Adrenal gland (tissue), 12 donors: ENCODE results near the gene KTN1. TPM values are rescaled to one million over a fixed set of nuclear protein-coding genes. Genes with fewer than 3 reads are reported as not detected.

Experiments
- DNase-seq, 7 donors: peaks; one replicate each; pipeline ENCODE4 v3.0.0-alpha.2; 2019 to 2020
- H3K27ac ChIP-seq, 5 donors: fragments of 200-600 bp; sonication (generic) in 4 of 5; 1 replicate in 3 of 5; 2 replicates in 2 of 5; pipeline versions ENCODE4 v1.5.1 to v1.8.0; 2016 to 2020; ENCODE audit warnings: mild to moderate bottlenecking in 1 of 5
- H3K27me3 ChIP-seq: fragments of 200-600 bp; 2 replicates; pipeline ENCODE4 v1.8.0; 2021
- H3K36me3 ChIP-seq, 2 donors: fragments of 200-600 bp; replicated peaks in 1 of 2; 1 replicate in 1 of 2; 2 replicates in 1 of 2; pipeline versions ENCODE4 v1.5.1 to v1.8.0; 2018 to 2022
- H3K4me1 ChIP-seq, 2 donors: fragments of 200-600 bp; replicated peaks in 1 of 2; 1 replicate in 1 of 2; 2 replicates in 1 of 2; pipeline versions ENCODE4 v1.5.1 to v1.8.0; 2018 to 2021
- H3K4me3 ChIP-seq, 4 donors: fragments of 200-600 bp; sonication (generic) in 3 of 4; one replicate each; pipeline ENCODE4 v1.5.1; 2016 to 2018
- H3K9me3 ChIP-seq, 3 donors: fragments of 200-600 bp; sonication (generic) in 1 of 3; replicated peaks in 1 of 3; 1 replicate in 2 of 3; 2 replicates in 1 of 3; pipeline versions ENCODE4 v1.5.1 to v1.8.0; 2016 to 2021
- CTCF ChIP-seq, 6 experiments: fragments of 450-650 bp in 4 of 6; fragments of 200-600 bp in 2 of 6; sonication (generic) in 1 of 6; IDR thresholded peaks; 1 replicate in 5 of 6; 2 replicates in 1 of 6; pipeline versions ENCODE4 v1.5.1 to v1.8.0; 2016 to 2021; ENCODE audit warnings: antibody characterized with exemption in 6 of 6, mild to moderate bottlenecking in 2 of 6, moderate library complexity in 1 of 6
- POLR2A ChIP-seq, 2 donors: fragments of 450-650 bp; IDR thresholded peaks; one replicate each; pipeline ENCODE4 v1.6.1; 2017; ENCODE audit warnings: antibody characterized with exemption in 2 of 2, mild to moderate bottlenecking in 2 of 2, moderate library complexity in 1 of 2
- WGBS, 4 donors: extraction: QIAGEN DNeasy Blood & Tissue Kit in 2 of 4; methylation state at CpG; one replicate each; pipeline versions ENCODE4 v1.1.5 to v1.1.7; 2013 to 2017; 5-methylcytosine and 5-hydroxymethylcytosine counted together
- intact Hi-C, 2 donors: fragments of 100-400 bp; cut with DNase I; formaldehyde crosslinking; loops; one replicate each; pipeline versions ENCODE4 v1.14.1 to v1.15.0; 2022 to 2023
- polyA plus RNA-seq, 3 donors: library from polyadenylated mRNA; stranded (reverse); fragments of 200-250 nt in 2 of 3; fragments of 350-450 nt in 1 of 3; fragmentation: Illumina TruSeq in 1 of 3; extraction: RNeasy Lipid Tissue Mini Kit (QIAGEN cat#74804) in 1 of 3; gene quantifications; one replicate each; pipeline ENCODE4 v1.2.3, GENCODE V29; 2013 to 2014
- total RNA-seq, 9 donors: library from RNA; depleted of rRNA in 4 of 9; stranded (reverse); fragments of >200 nt in 4 of 9; fragments of 120-200 nt in 1 of 9; fragmentation: NEBNext Ultra II Directional in 1 of 9; extraction: Animal tissue kit (Norgen Biotek cat#: 25700) in 1 of 9; gene quantifications; one replicate each; pipeline versions ENCODE4 v1.1.0 to v1.2.4, GENCODE V29; 2013 to 2023
- donor health status: healthy with polysubstance abuse.
- donor health status: Bipolar disorder and iron deficiency.
- donor health status: DM: yes; HTN: yes; CAD: no.
- donor health status: DM: no; HTN: no; CAD: no.
- donor health status: DM: no; HTN: no; CAD: no.
- donor health status: DM: yes; HTN: yes; CAD: no.

The KTN1 gene
- total and polyA plus RNA-seq, 12 donors = 60.4 to 283 (median 154) TPM

- Histone ChIP-seq H3K4me3 (peak overlapping the region in 1 of 4 donors; percentile 95), H3K36me3 (no peaks in the 10 kb centered on the region), H3K27me3 (no peaks in the 10 kb centered on the region), H3K27ac (no peak overlapping the region), H3K9me3 (no peaks in the 10 kb centered on the region), H3K4me1 (peaks cover 9 to 22% of the 10 kb centered on the region in 2 donors)
- TF ChIP-seq CTCF (IDR thresholded peaks at IDR 0.05) (no peak), POLR2A (IDR thresholded peaks at IDR 0.05) (no peak)
- no peak for DNase-seq
- 75 to 87% (median 81%) methylated on average over 8 of the region's 8 CpGs for WGBS, 4 donors
- intact Hi-C loops = no loop called here
Observed at GRCh38 chr14:55578511-55578910, 1.5 kb upstream of the KTN1 start.

DNA sequence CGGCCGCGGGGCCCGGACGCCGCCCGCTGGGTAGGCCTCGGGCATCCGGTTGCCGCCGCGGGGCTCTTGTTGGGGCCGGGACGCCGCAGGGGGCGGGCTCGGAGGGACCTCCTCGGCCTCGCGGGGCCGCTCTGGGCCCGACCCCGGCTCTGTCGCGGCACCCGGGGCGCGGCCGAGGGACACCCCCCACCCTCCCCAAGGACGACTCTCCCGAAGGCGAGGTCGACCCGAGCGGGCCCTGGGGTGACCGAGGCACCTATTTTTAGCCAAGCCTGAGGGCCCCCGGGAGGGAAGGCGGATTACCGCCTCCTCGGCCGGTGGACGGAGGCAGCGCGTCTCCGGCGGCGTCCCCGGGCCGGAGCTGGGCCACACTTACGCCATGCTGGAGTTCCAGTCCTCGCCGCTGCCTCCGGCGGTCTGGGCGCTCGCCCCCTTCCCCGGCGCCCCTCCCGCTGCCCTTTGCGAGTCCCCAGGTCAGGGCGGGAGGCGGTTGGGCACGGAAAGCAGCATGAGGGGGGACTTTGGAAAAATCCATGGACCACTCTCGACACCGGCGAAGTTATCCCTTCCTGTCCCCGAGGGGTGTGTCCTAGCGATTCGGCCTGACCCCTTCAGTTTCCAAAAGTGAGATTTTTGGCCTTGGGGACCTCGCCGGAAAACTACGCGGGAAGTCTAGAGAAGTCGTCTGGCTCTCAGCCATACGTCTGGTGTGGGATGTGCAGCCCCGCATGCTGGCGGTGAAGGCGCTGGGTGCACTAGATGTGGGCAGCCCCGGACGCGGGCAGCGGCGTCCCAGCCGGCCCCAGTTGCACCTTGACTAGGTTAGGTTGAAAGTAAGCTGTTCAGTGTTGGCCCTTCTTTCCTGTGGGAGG lies 699 bp downstream of the KTN1 start:
- 0 to 1% (median 0%) methylated on average over 3 to 84 of the region's 84 CpGs for WGBS, 4 donors
- Histone ChIP-seq H3K9me3 (no peaks in the 10 kb centered on the region), H3K4me1 (peaks cover 21 to 43% of the 10 kb centered on the region in 2 donors)

GRCh38 chr14:55581342-55581771 lies 1.4 kb downstream of the KTN1 start:
- Histone ChIP-seq H3K9me3 (no peaks in the 10 kb centered on the region), H3K4me3 (peak overlapping the region in 3 of 4 donors; percentile 20 to 95 (median 74)), H3K27me3 (no peaks in the 10 kb centered on the region), H3K27ac (peak overlapping the region in 3 of 5 donors; percentile 93 to 98 (median 97)), H3K36me3 (no peaks in the 10 kb centered on the region), H3K4me1 (peaks cover 27 to 49% of the 10 kb centered on the region in 2 donors)
- intact Hi-C loops = loop anchor here in 1 of 2 donors (10.0 kb wide), 1 partner anchor 137 kb away; the partner anchor contains the start of gene TBPL2
- 17 to 21% (median 17%) methylated on average over 6 of the region's 6 CpGs for WGBS, 4 donors
- TF ChIP-seq POLR2A (IDR thresholded peaks at IDR 0.05) = no peak
- no peak for TF ChIP-seq CTCF (IDR thresholded peaks at IDR 0.05)
- no peak for DNase-seq

More for the DNA sequence above, 699 bp downstream of the KTN1 start:
- peak overlapping the region in 4 of 5 donors; percentile 91 to 98 (median 95) for H3K27ac ChIP-seq
- peak in 3 of 6 experiments; percentile 16 to 29 (median 26) for TF ChIP-seq CTCF (IDR thresholded peaks at IDR 0.05)
- peak in 1 of 2 donors; percentile 19 for TF ChIP-seq POLR2A (IDR thresholded peaks at IDR 0.05)
- intact Hi-C loops = loop anchor here in 1 of 2 donors (10.0 kb wide), 1 partner anchor 136 kb away; the partner anchor contains the start of gene TBPL2
- H3K36me3 ChIP-seq = no peaks in the 10 kb centered on the region
- no peaks in the 10 kb centered on the region for H3K27me3 ChIP-seq
- DNase-seq = peak; percentile 46 to 75 (median 63)
- peak overlapping the region in 3 of 4 donors; percentile 20 to 95 (median 74) for H3K4me3 ChIP-seq

- H3K36me3 ChIP-seq = no peaks in the 10 kb centered on the region
- H3K27me3 ChIP-seq = no peaks in the 10 kb centered on the region
- peaks cover 27 to 56% of the 10 kb centered on the region in 2 donors for H3K4me1 ChIP-seq
- no peaks in the 10 kb centered on the region for H3K9me3 ChIP-seq
- no peak for DNase-seq
- 56 to 66% (median 58%) methylated on average over 2 of the region's 2 CpGs for WGBS, 4 donors
- peak overlapping the region in 1 of 4 donors; percentile 3 for H3K4me3 ChIP-seq
- TF ChIP-seq CTCF (IDR thresholded peaks at IDR 0.05) (no peak), POLR2A (IDR thresholded peaks at IDR 0.05) (no peak)
- peak overlapping the region in 1 of 5 donors; percentile 2 for H3K27ac ChIP-seq
- intact Hi-C loops = loop anchor here in 1 of 2 donors (10.0 kb wide), 1 partner anchor 138 kb away; the partner anchor contains the start of gene TBPL2
Observed at GRCh38 chr14:55582746-55583145, 2.7 kb downstream of the KTN1 start.
